ENCODE results near the gene SELENOK.
A peak's percentile ranks its signal among the peaks of the same experiment; 100 is the strongest.

Gene SELENOK

GRCh38 chr3:53884623-53885022 lies 7.0 kb downstream of the SELENOK start:
- FAIRE-seq (no peak), DNase-seq (ENCODE audit: insufficient read length, low spot score) (no peak)

- FAIRE-seq (peak; percentile 40), DNase-seq (ENCODE audit: insufficient read length, low spot score) (no peak)
Observed at GRCh38 chr3:53883008-53883407, 8.7 kb downstream of the SELENOK start.

GRCh38 chr3:53881691-53882593 lies 9.7 kb downstream of the SELENOK start, which contains the start of gene ACTR8:
Gene ACTR8, minus strand, starts transcription at chr3:53882152. Its CDS starts 51 bp downstream, at chr3:53882101.
- FAIRE-seq (peak; percentile 95), DNase-seq (ENCODE audit: insufficient read length, low spot score) (peak; percentile 83)

DNA sequence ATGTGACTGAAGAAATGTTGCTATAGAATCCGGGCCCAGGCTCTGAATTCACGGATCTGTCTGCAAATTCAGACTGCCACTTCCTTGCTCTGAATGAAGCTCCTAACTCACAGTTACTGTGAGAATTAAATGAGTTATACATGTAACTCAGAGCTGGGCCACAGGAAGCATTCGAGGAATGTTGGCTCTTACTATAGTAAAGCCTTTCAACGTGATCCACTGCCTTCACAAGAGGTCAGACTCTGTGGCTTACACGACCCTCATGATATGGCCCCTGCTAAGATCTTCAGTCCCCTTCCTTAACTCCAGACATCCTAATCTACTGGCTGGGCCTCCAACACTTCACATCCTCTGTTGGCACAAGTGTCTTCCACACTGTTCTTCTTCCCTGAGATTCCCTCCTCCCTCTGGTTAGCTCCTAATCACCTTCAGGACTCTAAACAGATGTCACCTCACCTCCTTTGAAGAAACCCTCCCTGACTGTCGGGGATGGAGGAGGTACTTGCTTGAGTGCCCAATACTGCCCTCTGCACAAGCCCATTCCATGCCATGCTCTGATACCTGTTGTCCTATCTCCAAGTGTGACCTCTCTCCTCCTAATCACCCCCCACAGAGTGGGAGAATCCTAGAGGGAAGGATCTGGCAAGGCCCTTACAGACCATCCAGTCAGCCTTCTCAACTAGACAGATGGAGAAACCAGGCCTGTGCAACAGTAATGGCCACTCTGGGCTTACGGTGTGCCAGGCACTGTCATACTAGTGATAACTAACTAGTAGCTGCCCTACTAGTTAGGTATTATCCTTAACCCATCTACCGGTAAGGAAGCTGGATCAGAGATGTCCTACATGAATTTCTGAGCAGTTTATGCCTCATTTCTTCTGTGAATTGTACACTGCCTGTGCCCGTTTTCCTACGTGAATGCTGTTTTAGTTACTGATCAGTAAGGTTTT lies 11.0 kb downstream of the SELENOK start:
- FAIRE-seq (peak; percentile 70), DNase-seq (ENCODE audit: insufficient read length, low spot score) (no peak)

DNA sequence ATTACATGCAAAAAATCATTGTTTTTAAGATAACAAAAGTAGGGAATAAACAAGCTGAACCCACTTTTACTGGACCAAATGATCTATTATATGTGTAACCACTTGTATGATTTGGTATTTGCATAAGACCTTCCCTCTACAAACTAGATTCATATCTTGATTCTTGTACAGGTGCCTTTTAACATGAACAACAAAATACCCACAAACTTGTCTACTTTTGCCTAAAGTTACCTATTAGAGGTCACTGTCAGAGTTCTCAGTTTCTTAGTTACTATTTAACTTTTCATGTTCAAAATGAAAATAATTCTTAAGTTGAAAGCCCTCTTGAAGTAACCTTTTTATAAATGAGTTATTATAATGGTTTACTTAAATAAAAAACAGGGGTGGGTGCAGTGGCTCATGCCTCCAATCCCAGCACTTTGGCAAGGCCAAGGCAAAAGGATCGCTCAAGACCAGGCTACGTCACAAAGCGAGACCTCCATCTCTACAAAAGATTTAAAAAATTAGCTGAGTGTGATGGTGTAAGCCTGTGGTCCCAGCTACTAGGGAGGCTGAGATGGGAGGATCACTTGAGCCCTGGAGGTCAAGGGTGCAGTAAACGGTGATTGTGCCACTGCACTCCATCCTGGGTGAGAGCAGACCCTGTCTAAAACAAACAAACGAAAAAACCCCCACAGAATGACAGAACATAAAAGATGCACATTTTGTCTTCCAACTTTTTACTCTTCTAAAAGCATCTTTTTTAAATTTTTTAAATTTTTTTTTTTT lies 25.7 kb downstream of the SELENOK start:
- peak; percentile 85 for FAIRE-seq

GRCh38 chr3:53863145-53863544 lies 28.5 kb downstream of the SELENOK start:
- DNase-seq (ENCODE audit: insufficient read length, low spot score) (no peak), FAIRE-seq (peak; percentile 63)

More for the DNA sequence above, 25.7 kb downstream of the SELENOK start:
- DNase-seq (ENCODE audit: insufficient read length, low spot score), result no peak

GRCh38 chr3:53862241-53862640 lies 29.4 kb downstream of the SELENOK start:
- no peak for FAIRE-seq
- DNase-seq (ENCODE audit: insufficient read length, low spot score), result no peak

- DNase-seq (ENCODE audit: insufficient read length, low spot score) (no peak), FAIRE-seq (no peak)
Observed at GRCh38 chr3:53860196-53860595, 31.5 kb downstream of the SELENOK start.

DNA sequence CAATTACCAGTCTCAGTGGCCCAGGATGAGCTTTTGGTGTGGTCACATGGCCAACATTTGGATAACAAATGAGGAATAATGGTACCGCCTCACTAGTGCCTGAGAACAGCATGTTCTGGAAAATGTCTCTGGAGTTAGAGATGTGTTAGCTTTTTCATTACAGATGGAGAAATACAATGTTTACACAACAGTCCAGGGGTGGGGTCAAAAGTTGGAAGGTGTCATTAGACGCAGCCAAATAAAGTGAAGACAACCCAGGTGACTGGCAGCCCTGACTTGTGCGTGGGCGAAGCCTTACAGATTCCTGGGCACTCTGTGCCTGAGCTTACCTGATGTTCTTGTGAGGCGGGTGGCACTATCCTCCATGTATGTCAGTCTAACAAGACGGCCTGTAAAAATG lies 32.5 kb downstream of the SELENOK start:
- no peak for FAIRE-seq
- DNase-seq (ENCODE audit: insufficient read length, low spot score), result no peak

- DNase-seq (ENCODE audit: insufficient read length, low spot score) (no peak), FAIRE-seq (no peak)
Observed at GRCh38 chr3:53858096-53858741, 33.4 kb downstream of the SELENOK start.

DNA sequence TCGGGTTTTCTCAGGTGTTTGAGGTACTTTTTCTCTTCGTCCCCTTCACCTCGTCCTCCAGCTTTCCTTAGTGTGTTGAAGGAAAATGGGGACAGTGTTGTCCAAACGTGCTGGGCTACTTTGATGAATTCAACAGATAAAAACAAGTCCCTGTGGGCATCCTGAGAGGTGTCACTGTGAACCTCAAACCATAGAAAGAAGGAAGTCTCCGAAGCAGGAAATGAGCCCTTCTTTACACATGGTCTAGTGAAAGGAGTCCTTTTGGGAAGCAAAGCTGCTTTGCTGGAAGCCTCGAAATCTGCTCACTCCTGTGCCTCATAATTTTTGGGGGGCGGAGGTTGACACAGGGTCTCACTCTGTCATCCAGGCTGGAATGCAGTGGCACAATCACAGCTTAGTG lies 34.7 kb downstream of the SELENOK start:
- no peak for FAIRE-seq

DNA sequence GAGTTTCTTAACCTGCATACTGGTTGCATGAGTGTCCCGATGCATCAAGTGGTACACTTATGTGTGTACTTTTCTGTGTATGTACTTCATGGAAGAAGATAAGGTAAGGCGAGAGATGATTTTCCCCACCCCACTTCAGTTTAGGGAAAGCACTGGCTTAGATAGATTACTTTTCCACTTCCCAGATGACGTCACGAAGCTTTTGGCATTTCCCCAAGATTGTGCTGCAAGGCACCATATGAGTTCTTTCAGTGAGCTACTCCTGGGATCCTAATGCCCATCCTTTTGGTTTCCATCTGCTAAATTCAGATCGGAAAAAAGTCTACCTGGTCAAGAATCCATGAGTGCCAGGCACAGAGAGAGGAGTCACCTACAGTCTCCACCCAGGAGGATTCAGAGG lies 40.8 kb downstream of the SELENOK start:
- DNase-seq (ENCODE audit: insufficient read length, low spot score) (no peak), FAIRE-seq (no peak)

More for the DNA sequence above, 34.7 kb downstream of the SELENOK start:
- no peak for DNase-seq (ENCODE audit: insufficient read length, low spot score)

GRCh38 chr3:53849916-53850315 lies 41.7 kb downstream of the SELENOK start:
- no peak for DNase-seq (ENCODE audit: insufficient read length, low spot score)
- FAIRE-seq, result no peak

DNA sequence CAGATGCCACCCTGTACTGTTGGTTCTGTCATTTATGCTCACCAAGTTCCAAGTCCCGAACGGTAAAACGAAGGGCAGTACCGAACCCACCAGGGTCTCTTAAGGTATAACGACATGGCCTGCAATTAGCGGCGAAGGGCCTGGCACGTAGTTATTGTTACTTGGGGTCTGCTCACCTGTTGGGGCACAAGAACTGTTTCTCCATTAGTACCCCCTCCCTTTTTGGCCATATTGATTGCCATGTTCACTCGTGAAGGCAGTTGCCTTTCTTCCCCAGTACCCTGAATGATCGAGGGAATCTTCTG lies 44.9 kb downstream of the SELENOK start:
- no peak for DNase-seq (ENCODE audit: insufficient read length, low spot score)
- no peak for FAIRE-seq

DNA sequence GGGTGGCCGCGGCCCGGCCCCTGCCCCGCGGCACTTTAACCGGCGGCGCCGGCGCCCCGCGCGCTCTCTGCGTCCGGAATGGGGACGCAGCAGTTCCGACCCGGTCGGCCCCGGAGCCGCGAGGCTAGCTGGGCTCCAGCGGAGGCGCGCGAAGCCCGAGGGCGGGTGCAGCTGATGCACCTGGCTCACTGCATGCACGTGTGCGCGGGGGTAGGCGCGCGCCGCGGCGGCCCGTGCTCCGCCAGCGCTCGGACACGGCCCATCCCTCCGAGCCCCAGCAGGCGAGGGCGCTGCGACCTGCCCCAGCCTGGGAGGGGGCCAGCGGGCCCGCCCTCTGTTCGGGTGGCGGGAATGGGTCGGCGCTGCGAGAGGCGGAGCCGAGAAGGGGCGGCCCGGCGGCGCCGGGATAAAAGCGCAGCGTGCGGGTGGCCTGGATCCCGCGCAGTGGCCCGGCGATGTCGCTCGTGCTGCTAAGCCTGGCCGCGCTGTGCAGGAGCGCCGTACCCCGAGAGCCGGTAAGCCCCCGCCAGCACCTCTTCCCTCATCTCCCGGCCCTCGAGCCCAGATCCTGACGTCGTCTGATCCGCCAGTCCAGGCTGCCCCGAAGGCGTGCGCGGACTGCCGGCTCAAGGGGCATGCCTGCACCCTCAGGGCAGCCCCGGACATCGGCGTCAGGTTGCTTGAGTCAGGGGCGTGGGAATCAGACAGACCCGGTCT lies 45.4 kb downstream of the SELENOK start, which contains the start of the genes CHDH and IL17RB:
TSS of gene CHDH (minus strand) at position 286 of the 717 bp plus-strand sequence. CDS start 22,411 bp downstream, outside the sequence.
TSS of gene IL17RB (plus strand) at position 435 of the 717 bp plus-strand sequence. CDS start at position 456, 21 bp downstream.
- FAIRE-seq (no peak), DNase-seq (ENCODE audit: insufficient read length, low spot score) (peak; percentile 53)

GRCh38 chr3:53845881-53846133 lies 45.9 kb downstream of the SELENOK start:
- FAIRE-seq (no peak), DNase-seq (ENCODE audit: insufficient read length, low spot score) (no peak)

DNA sequence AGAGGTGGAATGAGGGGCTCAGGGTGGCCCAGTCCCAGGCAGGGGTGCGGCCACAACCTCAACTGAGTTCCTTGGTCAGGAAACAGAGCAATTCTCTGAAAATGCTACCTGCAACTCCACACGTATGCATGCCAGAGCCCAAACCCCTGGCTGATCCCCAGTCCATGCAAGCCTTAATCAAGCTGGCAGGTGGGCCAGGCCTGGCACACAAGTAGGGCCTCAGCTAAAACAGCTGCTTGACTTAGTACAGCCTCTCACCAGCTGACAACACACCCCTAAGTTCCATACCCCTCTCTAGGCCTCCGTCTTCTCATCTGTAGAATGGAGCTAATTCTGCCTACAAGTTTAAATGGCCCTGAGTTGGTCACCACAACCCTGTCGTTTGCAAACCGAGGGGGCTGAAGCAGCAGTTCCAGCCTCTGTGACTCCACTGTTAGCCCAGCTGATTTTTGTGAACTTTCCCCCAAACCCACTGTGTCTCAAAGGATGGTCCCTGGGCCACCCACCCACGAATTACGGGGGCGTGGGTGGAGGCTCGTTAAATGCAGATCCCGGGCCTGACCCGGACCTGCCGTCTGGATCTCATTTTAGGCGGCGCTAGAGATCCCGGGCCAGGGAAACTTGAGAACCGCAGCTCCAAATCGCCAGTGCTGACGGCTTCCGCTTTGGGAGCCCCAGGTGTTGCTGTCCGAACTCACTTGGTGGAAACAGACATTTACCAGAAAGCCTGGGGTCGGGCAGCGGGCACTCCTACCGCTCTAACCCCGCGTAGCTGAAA lies 46.4 kb downstream of the SELENOK start:
- FAIRE-seq, result peak; percentile 78
- DNase-seq (ENCODE audit: insufficient read length, low spot score), result peak; percentile 40

DNA sequence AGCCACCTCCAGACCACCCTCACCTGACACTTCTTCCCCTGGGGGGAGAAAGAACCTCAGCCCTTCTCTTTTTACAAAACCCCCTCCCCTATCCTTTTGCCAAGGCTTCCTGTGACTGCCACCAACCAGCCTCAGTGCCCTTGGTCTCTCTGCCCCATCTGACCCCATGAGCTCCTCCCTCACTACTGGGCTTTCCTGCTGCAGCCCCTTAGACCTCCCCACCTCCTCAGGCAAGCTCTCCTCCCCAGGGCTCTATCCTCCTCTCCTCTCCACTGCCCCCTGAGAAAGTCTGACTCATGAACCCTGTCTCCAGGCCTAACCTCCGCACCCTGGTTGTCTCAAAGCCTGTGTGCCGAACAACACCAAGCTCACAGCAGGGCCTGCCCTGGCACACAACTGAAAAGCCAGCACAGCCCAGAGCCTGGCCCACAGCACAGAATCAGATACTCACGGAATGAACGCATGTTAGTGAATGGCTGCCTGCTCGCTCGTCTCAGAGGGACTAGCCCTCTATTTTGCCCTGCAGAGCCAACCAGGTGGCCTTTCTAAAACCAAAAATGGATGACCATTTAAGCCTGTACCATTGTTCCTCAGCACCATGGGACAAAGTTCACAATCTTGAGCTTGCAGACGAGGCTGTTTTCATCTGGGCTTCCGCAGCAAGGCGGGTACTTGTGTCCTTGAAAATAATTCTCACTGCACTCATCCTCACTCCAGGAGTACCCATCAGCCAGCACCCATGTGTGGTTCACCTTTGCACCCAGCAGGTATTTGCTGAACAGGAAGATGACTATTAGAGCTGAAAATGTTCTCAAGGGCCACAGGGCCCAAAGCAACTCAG lies 47.2 kb downstream of the SELENOK start:
- no peak for DNase-seq (ENCODE audit: insufficient read length, low spot score)
- peak; percentile 14 for FAIRE-seq
